Right lobe of liver (tissue), 4 donors: Measurements from ENCODE around the gene SCUBE1.

Source experiments
- CTCF ChIP-seq, 4 donors: fragments of 200-600 bp in 3 of 4; fragments of 450-650 bp in 1 of 4; IDR thresholded peaks; one replicate each; pipeline versions ENCODE4 v1.5.1 to v1.8.0; 2016 to 2022; ENCODE audit warnings: antibody characterized with exemption in 4 of 4, mild to moderate bottlenecking in 2 of 4
- POLR2A ChIP-seq: fragments of 450-650 bp; IDR thresholded peaks from one replicate; pipeline ENCODE4 v1.6.1; 2017; ENCODE audit warnings: antibody characterized with exemption, mild to moderate bottlenecking
- donor health status: DM: no; HTN: no; CAD: no.
- donor health status: DM: no; HTN: no; CAD: no.
- donor health status: DM: no; HTN: yes; CAD: no.

GRCh38 chr22:43303166-43303565 lies 40.0 kb downstream of the SCUBE1 start:
- TF ChIP-seq POLR2A (no peak), CTCF (IDR thresholded peaks at IDR 0.05) (no peak)
